MM.1S (cell line): ENCODE results near the gene ATXN1.

Experiments
- DNase-seq: peaks from one replicate; pipeline ENCODE4 v3.0.0-alpha.2; 2015
- H2AFZ ChIP-seq: fragments of 300-600 bp; sonication (generic); 2 replicates; pipeline ENCODE4 v1.6.0; 2016; ENCODE audit warnings: antibody characterized with exemption, low read length
- H3F3A ChIP-seq: fragments of 300-600 bp; sonication (generic); 2 replicates; pipeline ENCODE4 v1.6.1; 2016; ENCODE audit warnings: mild to moderate bottlenecking, antibody characterized with exemption, low read length, moderate library complexity, mixed read lengths; ENCODE audit not compliant: insufficient read depth
- H3K27ac ChIP-seq: fragments of 300-600 bp; sonication (generic); 2 replicates; pipeline ENCODE4 v1.5.1; 2016; ENCODE audit warnings: mild to moderate bottlenecking, low read length
- H3K27me3 ChIP-seq: fragments of 300-600 bp; sonication (generic); replicated peaks from 2 replicates; pipeline ENCODE4 v1.6.0; 2016; ENCODE audit warnings: low read length; ENCODE audit not compliant: insufficient read depth
- H3K36me3 ChIP-seq: fragments of 300-600 bp; sonication (generic); replicated peaks from 2 replicates; pipeline ENCODE4 v1.6.1; 2016; ENCODE audit warnings: mild to moderate bottlenecking, low read length, mixed read lengths; ENCODE audit not compliant: insufficient read depth
- H3K4me1 ChIP-seq: fragments of 300-600 bp; sonication (generic); 2 replicates; pipeline ENCODE4 v1.6.1; 2016; ENCODE audit warnings: low read length, mixed read lengths
- H3K4me2 ChIP-seq: fragments of 300-600 bp; sonication (generic); 2 replicates; pipeline ENCODE4 v1.6.0; 2016; ENCODE audit warnings: low read depth, low read length
- H3K4me3 ChIP-seq: fragments of 300-600 bp; sonication (generic); 2 replicates; pipeline ENCODE4 v1.5.1; 2016; ENCODE audit warnings: low read length, mixed read lengths
- H3K79me2 ChIP-seq: fragments of 300-600 bp; sonication (generic); 2 replicates; pipeline ENCODE4 v1.6.1; 2016; ENCODE audit warnings: mixed run types, low read length, mixed read lengths
- H3K9ac ChIP-seq: fragments of 300-600 bp; sonication (generic); 2 replicates; pipeline ENCODE4 v1.6.1; 2016; ENCODE audit warnings: low read length, mixed read lengths
- H3K9me2 ChIP-seq: fragments of 300-600 bp; sonication (generic); replicated peaks from 2 replicates; pipeline ENCODE4 v1.6.1; 2016; ENCODE audit warnings: mild to moderate bottlenecking, low read length, mixed read lengths; ENCODE audit not compliant: insufficient read depth
- H3K9me3 ChIP-seq: fragments of 300-600 bp; sonication (generic); replicated peaks from 2 replicates; pipeline ENCODE4 v1.6.1; 2016; ENCODE audit warnings: mild to moderate bottlenecking, low read length, mixed read lengths; ENCODE audit not compliant: insufficient read depth
- H4K20me1 ChIP-seq: fragments of 300-600 bp; sonication (generic); 2 replicates; pipeline ENCODE4 v1.6.1; 2016; ENCODE audit warnings: mild to moderate bottlenecking, low read length, moderate library complexity, mixed read lengths; ENCODE audit not compliant: insufficient read depth
- EZH2 ChIP-seq: fragments of 300-600 bp; sonication (generic); optimal IDR thresholded peaks from 2 replicates; pipeline ENCODE3; 2017; ENCODE audit warnings: low read depth, mild to moderate bottlenecking, antibody characterized with exemption, low read length, mixed read lengths
- EZH2phosphoT487 ChIP-seq: fragments of 300-600 bp; sonication (generic); IDR thresholded peaks from 2 replicates; pipeline ENCODE4 v1.6.1; 2018; ENCODE audit warnings: antibody characterized with exemption, low read length
- TF ChIP-seq, protein P1 (sequence below): fragments of 300-600 bp; sonication (generic); IDR thresholded peaks from 2 replicates; pipeline ENCODE4 v1.5.1; 2016; ENCODE audit warnings: antibody characterized with exemption, low read length, mixed read lengths

The ATXN1 gene

DNA sequence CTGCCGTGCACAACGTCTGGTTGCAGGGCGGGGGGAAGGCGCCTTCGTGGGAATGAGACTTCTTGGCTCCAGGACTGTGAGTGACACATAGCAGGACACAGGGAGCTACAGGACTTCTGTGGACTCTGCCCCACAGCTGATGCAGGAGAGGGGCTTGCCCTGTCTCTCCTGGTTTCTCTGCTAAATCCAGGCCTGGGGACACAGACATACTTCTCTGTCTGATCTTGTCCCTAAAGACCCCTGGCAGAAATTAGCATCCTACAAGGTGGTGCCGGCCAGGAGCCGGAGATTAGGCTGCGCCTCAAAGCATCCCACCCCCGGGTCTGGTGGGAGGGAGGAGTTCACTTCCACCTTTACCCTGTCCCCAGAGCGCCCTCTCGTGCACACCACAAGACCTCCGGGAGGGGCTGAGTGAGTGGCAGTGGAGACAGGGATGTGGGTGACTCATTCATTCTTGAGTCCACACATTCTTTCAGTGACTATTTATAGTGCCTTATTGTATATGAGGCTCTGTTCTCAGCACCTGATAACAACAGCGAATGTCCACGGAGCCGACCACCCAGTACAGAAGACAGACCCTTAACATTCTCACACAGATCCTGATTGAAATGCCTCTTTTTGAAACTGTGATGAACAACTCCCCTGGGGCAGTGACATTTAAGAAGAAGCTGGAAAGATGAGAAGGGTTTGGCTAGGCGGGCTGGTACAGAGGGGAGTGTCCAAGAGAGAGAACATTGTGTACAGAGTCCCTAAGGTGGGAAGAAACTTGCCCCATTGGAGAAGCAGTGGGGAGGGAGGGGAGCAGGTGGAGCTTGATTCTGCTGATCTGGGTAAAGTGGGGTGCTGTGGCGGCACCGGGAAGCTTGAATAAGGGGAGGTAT, 483.9 kb downstream of the ATXN1 start:
- H4K20me1 ChIP-seq = no peaks in the 10 kb centered on the region
- no peaks in the 10 kb centered on the region for H3K79me2 ChIP-seq
- DNase-seq = peak; percentile 57
- no peaks in the 10 kb centered on the region for H3K9me2 ChIP-seq
- no peaks in the 10 kb centered on the region for H3K9me3 ChIP-seq
- TF ChIP-seq EZH2phosphoT487 (no peak), EZH2 (no peak)
- TF ChIP-seq, protein P1, sequence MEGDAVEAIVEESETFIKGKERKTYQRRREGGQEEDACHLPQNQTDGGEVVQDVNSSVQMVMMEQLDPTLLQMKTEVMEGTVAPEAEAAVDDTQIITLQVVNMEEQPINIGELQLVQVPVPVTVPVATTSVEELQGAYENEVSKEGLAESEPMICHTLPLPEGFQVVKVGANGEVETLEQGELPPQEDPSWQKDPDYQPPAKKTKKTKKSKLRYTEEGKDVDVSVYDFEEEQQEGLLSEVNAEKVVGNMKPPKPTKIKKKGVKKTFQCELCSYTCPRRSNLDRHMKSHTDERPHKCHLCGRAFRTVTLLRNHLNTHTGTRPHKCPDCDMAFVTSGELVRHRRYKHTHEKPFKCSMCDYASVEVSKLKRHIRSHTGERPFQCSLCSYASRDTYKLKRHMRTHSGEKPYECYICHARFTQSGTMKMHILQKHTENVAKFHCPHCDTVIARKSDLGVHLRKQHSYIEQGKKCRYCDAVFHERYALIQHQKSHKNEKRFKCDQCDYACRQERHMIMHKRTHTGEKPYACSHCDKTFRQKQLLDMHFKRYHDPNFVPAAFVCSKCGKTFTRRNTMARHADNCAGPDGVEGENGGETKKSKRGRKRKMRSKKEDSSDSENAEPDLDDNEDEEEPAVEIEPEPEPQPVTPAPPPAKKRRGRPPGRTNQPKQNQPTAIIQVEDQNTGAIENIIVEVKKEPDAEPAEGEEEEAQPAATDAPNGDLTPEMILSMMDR = peak; percentile 66
- no peak overlapping the region for H3K9ac ChIP-seq
- H3K4me1 ChIP-seq = peaks cover 8% of the 10 kb centered on the region; the same call in 1 of the 2 replicates
- H2AFZ ChIP-seq = peak overlapping the region; percentile 24; the same call in 1 of the 2 replicates
- peak overlapping the region; percentile 31; the same call in 1 of the 2 replicates for H3K4me2 ChIP-seq
- no peaks in the 10 kb centered on the region for H3F3A ChIP-seq
- H3K4me3 ChIP-seq = no peak overlapping the region
- H3K27ac ChIP-seq = no peak overlapping the region
- no peaks in the 10 kb centered on the region for H3K36me3 ChIP-seq
- no peaks in the 10 kb centered on the region for H3K27me3 ChIP-seq

DNA sequence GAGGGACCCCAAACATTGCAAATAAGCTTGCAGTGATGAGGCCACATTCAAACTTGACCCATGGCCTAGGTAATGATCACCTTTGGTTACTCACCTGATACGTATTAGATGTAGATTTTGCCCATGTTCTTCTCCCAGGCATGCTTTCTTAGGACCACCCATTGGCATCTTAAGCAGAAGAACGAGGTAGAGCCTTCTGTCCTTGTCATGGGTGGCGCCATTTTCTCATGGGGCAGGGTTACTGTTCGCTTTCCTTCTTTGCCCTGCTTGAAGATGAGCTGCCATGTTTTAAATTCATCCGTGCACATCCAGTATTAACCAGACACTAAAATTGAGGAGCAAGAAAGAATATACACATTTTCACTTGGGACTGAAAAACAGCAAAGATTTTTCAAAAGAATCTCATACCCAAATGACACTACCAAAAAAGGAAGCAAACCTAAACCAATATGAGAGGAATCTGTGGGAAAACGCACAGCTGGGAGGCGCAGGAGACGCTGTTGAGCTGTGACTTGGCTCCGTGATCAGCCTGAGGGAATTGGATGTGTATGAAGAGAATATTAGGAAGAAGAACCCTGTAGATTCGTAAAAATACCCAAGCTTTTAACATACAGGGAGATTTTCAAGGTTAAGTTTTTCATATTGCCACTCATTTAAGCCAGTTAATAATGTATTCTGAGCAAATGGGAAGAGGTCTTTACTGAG, 486.2 kb downstream of the ATXN1 start:
- H3K9me3 ChIP-seq = no peaks in the 10 kb centered on the region
- H3K4me2 ChIP-seq = no peak overlapping the region
- DNase-seq = no peak
- H3K4me1 ChIP-seq = peaks cover 8% of the 10 kb centered on the region; the same call in 1 of the 2 replicates
- no peak overlapping the region for H3K27ac ChIP-seq
- H3K36me3 ChIP-seq = no peaks in the 10 kb centered on the region
- H3F3A ChIP-seq = no peaks in the 10 kb centered on the region
- no peak overlapping the region for H3K4me3 ChIP-seq
- no peaks in the 10 kb centered on the region for H3K27me3 ChIP-seq
- TF ChIP-seq EZH2 = no peak
- TF ChIP-seq, protein P1 = no peak
- H2AFZ ChIP-seq = no peak overlapping the region
- no peak overlapping the region for H3K9ac ChIP-seq
- no peaks in the 10 kb centered on the region for H4K20me1 ChIP-seq
- H3K79me2 ChIP-seq = no peaks in the 10 kb centered on the region
- no peaks in the 10 kb centered on the region for H3K9me2 ChIP-seq

DNA sequence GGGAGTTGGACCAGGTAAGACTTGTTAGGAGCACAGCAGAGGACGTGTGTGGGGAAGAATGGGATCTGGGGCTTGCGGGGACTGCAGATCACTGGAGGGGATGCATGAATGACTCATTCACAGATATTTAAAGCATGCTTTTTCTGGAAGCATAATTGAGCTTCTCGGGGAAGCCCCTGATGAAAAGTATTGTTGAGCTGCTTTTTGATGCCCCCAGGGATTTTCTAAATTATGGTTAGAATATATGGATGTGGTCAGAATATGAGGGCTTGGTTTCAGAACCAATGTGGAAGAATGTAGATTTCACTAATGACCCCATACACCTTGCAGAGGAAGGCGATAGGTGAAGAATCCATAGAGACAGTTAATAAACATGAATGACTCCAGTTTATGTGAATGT, 486.8 kb downstream of the ATXN1 start:
- DNase-seq = no peak
- Histone ChIP-seq H2AFZ (no peak overlapping the region), H4K20me1 (no peaks in the 10 kb centered on the region), H3K27me3 (no peaks in the 10 kb centered on the region), H3F3A (no peaks in the 10 kb centered on the region), H3K79me2 (no peaks in the 10 kb centered on the region), H3K9ac (no peak overlapping the region), H3K4me1 (peaks cover 8% of the 10 kb centered on the region; the same call in 1 of the 2 replicates), H3K4me2 (no peak overlapping the region), H3K4me3 (no peak overlapping the region), H3K27ac (no peak overlapping the region), H3K9me3 (no peaks in the 10 kb centered on the region), H3K9me2 (no peaks in the 10 kb centered on the region), H3K36me3 (no peaks in the 10 kb centered on the region)
- TF ChIP-seq, protein P1 = no peak
- TF ChIP-seq EZH2 (no peak), EZH2phosphoT487 (no peak)
